SJSA1 (cell line): ENCODE data around the gene ARHGAP45. TPM values are rescaled to one million over a fixed set of nuclear protein-coding genes. Genes with fewer than 3 reads are reported as not detected.
"Not testable (repeated sequence)": the region's sequence is repeated elsewhere in the genome, so short reads cannot be mapped to it uniquely, and the experiment has no call there.

Experiments
- DNase-seq, 2 experiments: peaks; one replicate each; pipeline ENCODE4 v3.0.0-alpha.2; 2015 to 2020; ENCODE audit warnings: low spot score in 2 of 2, low read depth in 1 of 2
- H3K27ac ChIP-seq: fragments of 250-450 bp; sonication (Bioruptor Pico); 2 replicates; pipeline ENCODE4 v1.5.1; 2020; ENCODE audit warnings: mild to moderate bottlenecking, moderate library complexity
- H3K27me3 ChIP-seq: fragments of 250-450 bp; sonication (Bioruptor Pico); replicated peaks from 2 replicates; pipeline ENCODE4 v1.5.1; 2020; ENCODE audit warnings: mild to moderate bottlenecking, moderate library complexity
- H3K36me3 ChIP-seq: fragments of 250-450 bp; sonication (Bioruptor Pico); 2 replicates; pipeline ENCODE4 v1.5.1; 2020; ENCODE audit warnings: mild to moderate bottlenecking
- H3K4me1 ChIP-seq: fragments of 250-450 bp; sonication (Bioruptor Pico); replicated peaks from 2 replicates; pipeline ENCODE4 v1.6.1; 2021; ENCODE audit warnings: mild to moderate bottlenecking
- H3K4me3 ChIP-seq: fragments of 250-450 bp; sonication (Bioruptor Pico); 2 replicates; pipeline ENCODE4 v1.5.1; 2020; ENCODE audit warnings: mild to moderate bottlenecking
- H3K9me3 ChIP-seq: fragments of 250-450 bp; sonication (Bioruptor Pico); replicated peaks from 2 replicates; pipeline ENCODE4 v1.5.1; 2020; ENCODE audit warnings: mild to moderate bottlenecking
- total RNA-seq: library from RNA; depleted of rRNA; stranded (reverse); fragments of >200 nt; shearing (Covaris generic); gene quantifications from 2 replicates; pipeline ENCODE4 v1.2.3, GENCODE V29; 2014

The ARHGAP45 gene
- total RNA-seq, 1 experiment from 2014 or later: 0.03 TPM

GRCh38 chr19:1107661-1108261 is 40.8 kb downstream of the ARHGAP45 start:
- no peak overlapping the region for H3K27ac ChIP-seq

GRCh38 chr19:1108291-1109031 is 41.5 kb downstream of the ARHGAP45 start:
- Histone ChIP-seq H3K36me3 (peaks cover 72% of the 10 kb centered on the region), H3K27me3 (no peaks in the 10 kb centered on the region), H3K4me3 (no peak overlapping the region), H3K9me3 (no peaks in the 10 kb centered on the region; the same call in 1 of the 2 replicates), H3K4me1 (peaks cover 18% of the 10 kb centered on the region), H3K27ac (no peak overlapping the region)
- no peak for DNase-seq

More at GRCh38 chr19:1107661-1108261, 40.8 kb downstream of the ARHGAP45 start:
- no peaks in the 10 kb centered on the region; the same call in 1 of the 2 replicates for H3K9me3 ChIP-seq
- no peak for DNase-seq
- peaks cover 68% of the 10 kb centered on the region for H3K36me3 ChIP-seq
- no peaks in the 10 kb centered on the region for H3K27me3 ChIP-seq
- no peak overlapping the region for H3K4me3 ChIP-seq
- peaks cover 18% of the 10 kb centered on the region for H3K4me1 ChIP-seq

GRCh38 chr19:1109032-1109551 is 42.1 kb downstream of the ARHGAP45 start:
- Histone ChIP-seq H3K9me3 (no peaks in the 10 kb centered on the region; the same call in 1 of the 2 replicates), H3K4me3 (no peak overlapping the region), H3K27me3 (no peaks in the 10 kb centered on the region), H3K36me3 (peaks cover 79% of the 10 kb centered on the region), H3K27ac (no peak overlapping the region), H3K4me1 (peaks cover 24% of the 10 kb centered on the region)
- no peak for DNase-seq

- Histone ChIP-seq H3K9me3 (no peaks in the 10 kb centered on the region; the same call in 1 of the 2 replicates), H3K27me3 (no peaks in the 10 kb centered on the region), H3K4me3 (no peak overlapping the region), H3K4me1 (peaks cover 20% of the 10 kb centered on the region), H3K36me3 (peaks cover 82% of the 10 kb centered on the region), H3K27ac (no peak overlapping the region)
- DNase-seq: no peak
Observed at GRCh38 chr19:1109697-1110671, 43.0 kb downstream of the ARHGAP45 start.

- DNase-seq: no peak
- no peak overlapping the region for H3K27ac ChIP-seq
- no peak overlapping the region for H3K4me3 ChIP-seq
- peaks cover 82% of the 10 kb centered on the region for H3K36me3 ChIP-seq
- no peaks in the 10 kb centered on the region; the same call in 1 of the 2 replicates for H3K9me3 ChIP-seq
- H3K27me3 ChIP-seq: no peaks in the 10 kb centered on the region
- peaks cover 16% of the 10 kb centered on the region for H3K4me1 ChIP-seq
Observed at GRCh38 chr19:1110809-1111640, 44.1 kb downstream of the ARHGAP45 start.

- Histone ChIP-seq H3K4me1 (peaks cover 16% of the 10 kb centered on the region), H3K27me3 (no peaks in the 10 kb centered on the region), H3K4me3 (no peak overlapping the region), H3K27ac (no peak overlapping the region), H3K36me3 (peaks cover 82% of the 10 kb centered on the region), H3K9me3 (no peaks in the 10 kb centered on the region; the same call in 1 of the 2 replicates)
- no peak for DNase-seq
Observed at GRCh38 chr19:1111641-1112267, 44.8 kb downstream of the ARHGAP45 start.

- DNase-seq: no peak
- Histone ChIP-seq H3K9me3 (no peaks in the 10 kb centered on the region; the same call in 1 of the 2 replicates), H3K36me3 (peaks cover 82% of the 10 kb centered on the region), H3K4me1 (peaks cover 16% of the 10 kb centered on the region), H3K4me3 (no peak overlapping the region), H3K27me3 (no peaks in the 10 kb centered on the region), H3K27ac (no peak overlapping the region)
Observed at GRCh38 chr19:1112268-1113029, 45.5 kb downstream of the ARHGAP45 start.

- peak; percentile 65 to 98 for DNase-seq
- no peak overlapping the region for H3K27ac ChIP-seq
Observed at GRCh38 chr19:1113030-1113985, 46.3 kb downstream of the ARHGAP45 start.

GRCh38 chr19:1113986-1114483 is 47.1 kb downstream of the ARHGAP45 start:
- Histone ChIP-seq H3K4me1 (peaks cover 16% of the 10 kb centered on the region), H3K36me3 (peaks cover 87% of the 10 kb centered on the region), H3K9me3 (no peaks in the 10 kb centered on the region; the same call in 1 of the 2 replicates), H3K4me3 (no peak overlapping the region), H3K27me3 (no peaks in the 10 kb centered on the region), H3K27ac (no peak overlapping the region)
- DNase-seq: no peak

More at GRCh38 chr19:1113030-1113985, 46.3 kb downstream of the ARHGAP45 start:
- peaks cover 85% of the 10 kb centered on the region for H3K36me3 ChIP-seq
- no peaks in the 10 kb centered on the region; the same call in 1 of the 2 replicates for H3K9me3 ChIP-seq
- peaks cover 16% of the 10 kb centered on the region for H3K4me1 ChIP-seq
- no peaks in the 10 kb centered on the region for H3K27me3 ChIP-seq
- H3K4me3 ChIP-seq: no peak overlapping the region

GRCh38 chr19:1114728-1115127 is 47.8 kb downstream of the ARHGAP45 start:
- Histone ChIP-seq H3K4me1 (peaks cover 16% of the 10 kb centered on the region), H3K36me3 (peaks cover 90% of the 10 kb centered on the region)
- not testable (repeated sequence) for H3K27ac ChIP-seq, H3K27me3 ChIP-seq, DNase-seq, H3K4me3 ChIP-seq, H3K9me3 ChIP-seq
